GM04504 (cell line): ENCODE results near the gene TAPT1.
"Not testable (repeated sequence)": the region's sequence is repeated elsewhere in the genome, so short reads cannot be mapped to it uniquely, and the experiment has no call there.

ENCODE experiments used
- DNase-seq: peaks from one replicate; pipeline ENCODE4 v3.0.0-alpha.2; 2012; ENCODE audit warnings: low read depth

The TAPT1 gene

GRCh38 chr4:16169490-16169889, 56.8 kb downstream of the TAPT1 start:
- DNase-seq: no peak

DNA sequence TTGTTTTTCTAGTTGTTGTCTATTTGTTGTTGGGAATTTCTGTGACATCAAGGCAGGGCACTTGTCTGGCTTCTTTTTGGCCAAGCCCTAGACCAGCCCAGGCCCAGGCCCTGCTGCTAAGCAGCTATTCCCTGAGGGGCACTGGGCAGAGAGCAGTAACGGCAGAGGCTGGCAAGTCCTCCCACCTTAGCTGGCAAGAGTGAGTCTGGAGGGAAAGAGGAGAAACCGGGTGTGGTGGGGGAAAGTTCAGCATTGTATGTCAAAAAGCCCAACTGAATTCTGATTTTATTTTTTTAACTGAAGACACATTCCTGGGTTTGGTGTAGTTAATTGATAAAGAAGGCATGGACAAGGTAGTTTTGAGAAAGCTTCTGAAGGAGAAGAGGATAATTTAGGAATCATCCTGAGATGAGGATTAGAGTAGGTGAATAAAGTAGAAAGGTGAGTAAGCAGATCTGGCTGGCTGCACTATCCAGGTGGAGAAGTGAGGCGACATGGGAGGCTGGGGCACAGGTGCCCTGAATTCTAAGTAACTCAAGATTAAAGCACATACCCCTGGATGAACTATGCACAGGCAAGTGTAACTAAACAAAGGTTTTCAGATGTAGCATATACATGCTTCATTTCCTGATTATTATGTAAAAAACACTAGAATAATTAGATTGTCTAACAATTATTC, 57.4 kb downstream of the TAPT1 start:
- DNase-seq: no peak

GRCh38 chr4:16168144-16168543, 58.1 kb downstream of the TAPT1 start:
- no peak for DNase-seq

DNA sequence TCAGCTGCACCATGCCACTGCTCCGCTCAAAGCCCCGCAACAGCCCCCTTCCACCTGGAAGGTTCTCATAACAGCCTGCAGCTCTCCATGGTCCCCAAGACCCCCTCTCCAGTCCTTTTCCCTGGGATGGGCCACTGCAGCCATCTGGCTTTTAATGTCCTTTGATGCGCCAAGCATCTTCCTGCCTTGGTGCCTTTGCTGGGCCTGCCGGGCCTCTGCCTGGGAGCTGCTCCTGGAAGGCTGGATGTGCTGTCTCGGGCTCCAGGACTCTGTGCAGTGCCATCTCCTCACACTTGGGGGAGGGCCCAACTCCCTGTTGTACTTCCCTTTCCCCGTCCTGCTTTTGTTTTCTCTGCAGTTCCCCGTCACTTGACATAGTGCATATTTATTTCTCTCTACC, 60.3 kb downstream of the TAPT1 start:
- no peak for DNase-seq

- no peak for DNase-seq
Measured at GRCh38 chr4:16162891-16163290, 63.4 kb downstream of the TAPT1 start.

- DNase-seq: no peak
Measured at GRCh38 chr4:16161851-16162408, 64.3 kb downstream of the TAPT1 start.

DNA sequence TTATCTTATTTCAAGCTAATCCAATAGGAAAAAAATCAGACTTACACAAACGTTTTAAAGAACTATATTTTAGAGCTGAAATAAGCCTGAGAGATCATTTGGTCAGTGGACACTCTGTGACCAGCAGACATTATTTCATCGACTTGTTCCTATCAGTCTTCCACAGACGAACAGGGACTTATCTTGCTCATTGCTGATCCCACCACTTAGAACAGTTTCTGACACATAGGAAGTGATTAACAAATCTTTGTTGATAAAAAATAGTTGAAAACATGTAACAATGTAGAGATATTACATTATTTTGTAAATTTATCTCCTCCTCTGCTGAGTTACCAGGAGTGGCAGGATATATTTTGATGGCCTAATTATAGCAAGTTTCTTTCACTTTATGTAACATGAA, 65.8 kb downstream of the TAPT1 start:
- no peak for DNase-seq

DNA sequence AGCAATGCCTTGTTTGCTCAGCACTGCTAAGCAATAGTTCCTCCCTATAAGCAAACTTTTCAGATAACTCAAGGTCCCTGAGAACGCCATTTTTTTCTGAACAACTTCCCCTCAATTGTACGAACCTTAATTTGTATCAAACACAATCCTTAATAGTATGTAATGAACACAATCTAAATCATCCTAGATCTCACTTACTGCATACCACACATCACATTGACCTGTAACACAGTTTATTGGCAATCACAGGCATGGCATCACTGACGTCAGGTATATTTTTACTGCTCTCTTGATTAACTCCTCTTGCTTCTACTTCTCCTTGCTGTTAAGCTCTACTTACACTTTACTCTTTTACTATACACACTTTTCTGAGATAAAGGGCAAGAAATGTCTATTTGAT, 67.0 kb downstream of the TAPT1 start:
- DNase-seq: no peak

GRCh38 chr4:16158504-16158852, 67.8 kb downstream of the TAPT1 start:
- DNase-seq: no peak

DNA sequence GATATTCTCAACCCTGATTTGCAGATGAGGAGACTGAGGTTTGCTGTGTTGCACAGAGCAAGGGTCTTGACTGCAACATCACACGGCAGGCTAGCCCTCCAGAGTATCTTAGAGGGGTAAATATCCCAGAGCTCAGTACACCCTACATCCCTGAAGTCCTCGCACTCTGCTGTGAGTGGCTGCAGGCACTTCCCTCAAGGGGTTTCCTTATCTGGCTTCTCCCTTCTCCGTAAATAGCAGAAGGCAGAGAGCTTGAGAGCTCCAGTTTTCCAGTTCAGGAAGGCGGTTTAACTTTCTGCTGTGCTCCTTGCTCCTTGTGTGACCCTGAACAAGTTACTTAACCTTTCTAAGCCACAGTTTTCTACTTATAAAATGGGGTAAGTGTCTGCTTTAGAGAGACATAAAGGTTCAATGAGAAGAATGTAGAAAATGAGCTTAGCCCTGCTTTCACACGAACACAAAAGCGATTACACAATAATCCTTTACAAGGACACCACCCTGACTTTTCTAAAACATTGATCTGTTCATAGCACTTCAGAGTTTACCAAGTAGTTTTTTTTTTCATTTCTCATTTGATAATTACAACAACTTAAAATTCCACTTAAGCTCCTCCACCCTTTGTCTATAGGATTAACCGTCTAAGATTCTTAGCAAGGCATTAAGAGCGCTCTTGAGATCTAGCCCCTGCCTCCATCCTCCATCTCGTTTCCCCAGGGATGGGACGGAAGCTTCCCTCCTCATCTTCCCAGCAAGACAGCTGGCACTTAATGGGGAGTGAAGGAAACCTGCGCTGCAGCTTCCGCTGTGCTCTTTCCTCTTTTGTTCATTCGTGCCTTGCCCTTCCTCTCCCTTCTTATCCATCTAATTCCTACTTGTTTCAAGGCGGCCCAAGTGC, 68.4 kb downstream of the TAPT1 start:
- no peak for DNase-seq

DNA sequence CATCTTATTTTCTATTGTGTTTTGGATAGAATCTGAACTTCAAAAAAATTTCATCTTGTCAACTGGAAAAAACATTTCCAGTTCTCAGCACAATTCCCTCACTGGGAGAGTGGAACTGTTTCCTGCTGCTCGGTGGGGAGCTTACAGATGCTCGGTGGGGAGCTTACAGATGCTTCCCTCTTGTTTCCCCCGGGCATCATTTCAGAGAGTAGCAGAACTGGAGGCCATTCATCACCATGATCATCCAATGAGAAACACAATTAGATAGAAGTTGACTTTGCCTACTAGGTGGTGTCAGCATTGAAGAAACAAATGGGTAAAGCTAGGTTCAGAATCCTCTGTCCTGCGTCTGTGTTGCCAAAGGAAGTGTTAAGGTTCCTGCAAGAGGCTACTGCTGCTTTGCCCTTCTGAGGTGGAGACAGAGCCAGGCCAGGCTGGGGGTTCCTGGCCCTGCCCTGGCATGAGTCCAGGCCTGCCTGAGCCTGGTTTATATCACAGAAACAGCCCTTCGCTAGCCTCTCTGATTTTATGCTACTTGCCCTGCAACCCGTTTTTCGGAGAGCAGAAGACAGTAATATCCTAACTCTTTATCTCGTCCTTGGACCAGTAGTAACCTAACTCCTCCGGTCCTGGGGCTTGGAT, 70.6 kb downstream of the TAPT1 start:
- DNase-seq: no peak

DNA sequence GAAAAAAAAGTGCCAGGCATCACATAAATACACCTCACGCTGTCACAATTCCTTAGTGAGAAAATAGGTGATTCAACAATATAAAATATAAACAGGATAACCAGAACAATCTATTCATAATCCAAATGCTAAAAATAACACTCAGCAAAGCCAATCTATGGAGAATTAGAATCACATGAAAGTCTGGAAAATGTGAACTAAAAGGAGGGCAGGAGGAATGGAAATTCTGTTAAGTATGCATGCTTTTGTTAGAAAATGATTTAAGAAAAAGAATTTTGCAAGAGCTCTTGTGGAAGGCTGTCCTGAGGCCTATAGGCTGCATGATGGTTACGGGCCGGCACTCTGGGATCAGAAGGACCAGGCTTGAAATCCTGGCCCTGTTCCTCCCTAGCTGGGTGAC, 71.8 kb downstream of the TAPT1 start:
- DNase-seq: no peak

DNA sequence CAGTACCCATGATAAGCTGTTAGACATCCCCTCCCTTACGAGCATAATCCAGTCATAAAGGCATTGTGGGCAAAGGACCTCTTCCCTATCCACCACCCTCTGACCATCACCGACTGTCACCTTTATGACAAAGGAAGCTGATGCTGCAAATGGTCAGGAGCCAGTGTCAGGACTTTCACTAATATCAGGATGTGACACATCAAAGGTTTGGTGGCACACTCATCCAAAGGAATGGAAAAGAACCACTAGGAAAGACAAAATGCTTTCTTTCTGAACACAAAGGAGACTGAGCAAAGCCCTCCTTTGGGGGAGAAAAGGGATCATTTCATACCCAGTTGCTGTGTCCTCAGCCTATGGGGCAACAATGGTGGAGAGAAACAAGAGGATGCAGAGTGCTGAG, 75.6 kb downstream of the TAPT1 start:
- no peak for DNase-seq

- DNase-seq: not testable (repeated sequence)
Measured at GRCh38 chr4:16144913-16145312, 81.4 kb downstream of the TAPT1 start.

- DNase-seq: no peak
Measured at GRCh38 chr4:16142598-16143310, 83.5 kb downstream of the TAPT1 start.

DNA sequence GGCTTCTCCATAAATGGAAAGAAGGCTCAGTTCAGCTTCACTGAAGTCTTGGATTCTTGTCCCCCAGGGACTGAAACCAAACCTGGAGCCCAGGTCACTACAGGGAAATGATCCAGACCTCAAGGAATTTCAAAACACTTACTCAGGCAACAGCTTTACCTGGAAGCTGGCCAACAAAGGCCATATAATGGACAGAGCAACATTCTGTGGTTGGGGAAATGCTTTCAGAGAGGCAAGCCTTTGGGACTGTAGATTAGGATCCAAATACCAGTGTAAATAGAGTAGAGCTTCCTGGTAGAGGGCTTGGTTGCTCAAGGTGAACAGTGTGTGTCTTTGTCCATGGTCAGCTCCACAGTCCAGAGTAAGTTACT, 85.4 kb downstream of the TAPT1 start:
- DNase-seq: peak; percentile 70

DNA sequence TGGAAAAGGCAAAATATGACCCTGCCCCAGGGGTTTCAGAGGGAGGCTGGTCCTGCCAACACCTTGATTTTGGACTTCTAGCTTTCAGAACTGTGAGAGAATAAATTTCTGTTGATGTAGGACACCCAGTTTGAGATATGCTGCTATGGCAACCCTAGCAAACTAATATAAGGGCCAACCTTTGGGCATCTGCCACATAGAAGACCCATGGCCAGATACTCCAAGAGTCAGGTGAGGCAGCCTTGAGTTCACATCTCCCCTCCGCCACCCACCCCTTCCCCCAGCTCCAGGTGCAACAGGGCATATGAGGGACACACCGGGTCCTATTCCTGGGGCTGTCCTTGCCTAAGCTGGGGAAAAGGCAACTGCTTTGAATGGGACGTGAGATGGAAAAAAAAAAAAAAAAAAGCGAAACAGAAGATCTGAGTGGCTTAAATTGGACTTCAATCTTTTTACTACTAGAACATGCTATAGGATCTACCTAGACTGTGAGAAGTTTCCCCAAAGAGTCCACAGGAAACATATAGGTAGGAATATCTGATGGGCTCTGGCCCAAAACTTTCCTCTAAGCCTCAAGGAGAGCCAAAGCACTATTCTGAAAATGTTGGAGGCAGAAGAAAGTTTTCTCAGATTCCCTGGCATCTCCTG, 85.9 kb downstream of the TAPT1 start:
- no peak for DNase-seq

- no peak for DNase-seq
Measured at GRCh38 chr4:16139066-16139945, 87.0 kb downstream of the TAPT1 start.

DNA sequence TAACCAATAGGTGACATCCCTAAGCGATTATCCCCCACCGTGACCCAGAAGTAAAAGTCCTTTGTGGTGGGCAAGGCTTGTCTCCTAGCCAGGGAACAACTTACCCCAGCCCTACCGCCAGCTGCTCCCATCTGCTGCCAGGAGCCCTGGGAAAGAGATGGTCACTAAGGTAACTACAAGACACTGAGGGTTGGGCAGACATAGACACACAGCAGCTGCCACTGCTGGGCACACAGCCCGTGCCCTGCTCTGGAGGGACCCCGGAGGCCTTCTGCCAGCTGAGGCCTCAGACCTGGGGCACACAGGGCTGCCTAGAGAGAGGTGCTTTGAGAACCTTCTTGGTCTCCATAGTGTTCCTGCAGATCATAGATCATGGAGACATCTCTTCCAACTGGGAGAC, 89.4 kb downstream of the TAPT1 start:
- no peak for DNase-seq

GRCh38 chr4:16136311-16136710, 90.0 kb downstream of the TAPT1 start:
- no peak for DNase-seq

DNA sequence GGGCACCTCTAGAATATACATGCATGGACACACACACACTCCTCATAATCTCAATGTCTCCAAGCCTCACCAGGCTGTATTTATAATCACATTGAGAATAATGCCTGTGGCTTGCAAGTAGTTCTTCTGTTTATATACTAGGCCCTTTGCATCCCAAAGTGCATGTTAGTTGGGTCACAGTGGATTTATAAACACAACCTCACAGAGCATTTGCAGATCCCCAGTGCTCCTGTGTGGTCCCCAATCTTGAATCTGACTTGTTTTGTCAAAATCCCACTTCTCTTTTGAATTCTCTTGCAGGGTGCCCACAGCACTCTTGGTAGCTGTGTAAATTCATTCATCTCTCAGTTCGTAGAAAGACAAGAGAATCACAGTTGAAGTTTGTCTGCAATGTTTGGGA, 92.9 kb downstream of the TAPT1 start:
- no peak for DNase-seq
